ENCODE results near the gene ANKRD2.
A peak's percentile ranks its signal among the peaks of the same experiment; 100 is the strongest.

The ANKRD2 gene

DNA sequence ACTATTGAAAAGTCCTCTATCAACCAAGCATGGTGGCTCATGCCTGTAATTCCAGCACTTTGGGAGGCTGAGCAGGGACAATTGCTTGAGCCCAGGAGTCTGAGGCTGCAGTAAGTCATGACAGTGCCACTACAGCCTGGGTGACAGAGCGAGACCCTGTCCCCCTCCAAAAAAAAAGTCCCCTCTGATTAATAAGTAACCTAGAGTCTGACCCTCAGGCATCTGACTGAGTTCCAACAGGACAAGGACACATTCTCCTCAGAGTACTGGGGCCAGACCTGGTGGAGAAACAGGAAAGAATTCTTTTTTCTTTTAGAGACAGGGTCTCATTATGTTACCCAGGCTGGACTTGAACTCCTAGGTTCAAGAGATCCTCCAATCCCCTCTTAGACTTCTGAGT, 50.7 kb downstream of the ANKRD2 start:
- Histone ChIP-seq H3K36me3 (ENCODE audit: insufficient read depth, low read length) (no peaks in the 10 kb centered on the region), H3K27me3 (ENCODE audit: insufficient read depth, low read length) (no peaks in the 10 kb centered on the region), H2AFZ (ENCODE audit: low read length, unreplicated experiment) (no peak overlapping the region), H3K4me3 (ENCODE audit: low read depth, low read length) (no peak overlapping the region), H3K27ac (ENCODE audit: low read depth, low read length) (no peak overlapping the region), H3K79me2 (ENCODE audit: control insufficient read depth, insufficient read depth, low read length, unreplicated experiment) (no peaks in the 10 kb centered on the region), H3K4me1 (ENCODE audit: control insufficient read depth, insufficient read depth, low read length, unreplicated experiment) (no peaks in the 10 kb centered on the region)

- no peaks in the 10 kb centered on the region for H3K36me3 ChIP-seq (ENCODE audit: insufficient read depth, low read length)
- no peaks in the 10 kb centered on the region for H3K79me2 ChIP-seq (ENCODE audit: control insufficient read depth, insufficient read depth, low read length, unreplicated experiment)
- no peak overlapping the region for H3K4me3 ChIP-seq (ENCODE audit: low read depth, low read length)
- no peaks in the 10 kb centered on the region for H3K27me3 ChIP-seq (ENCODE audit: insufficient read depth, low read length)
- no peaks in the 10 kb centered on the region for H3K4me1 ChIP-seq (ENCODE audit: control insufficient read depth, insufficient read depth, low read length, unreplicated experiment)
- no peak overlapping the region for H3K27ac ChIP-seq (ENCODE audit: low read depth, low read length)
- no peak overlapping the region for H2AFZ ChIP-seq (ENCODE audit: low read length, unreplicated experiment)
These were observed 55.2 kb downstream of the ANKRD2 start for GRCh38 chr10:97627731-97628130.

- Histone ChIP-seq H2AFZ (ENCODE audit: low read length, unreplicated experiment) (no peak overlapping the region), H3K36me3 (ENCODE audit: insufficient read depth, low read length) (no peaks in the 10 kb centered on the region), H3K27me3 (ENCODE audit: insufficient read depth, low read length) (no peaks in the 10 kb centered on the region), H3K4me1 (ENCODE audit: control insufficient read depth, insufficient read depth, low read length, unreplicated experiment) (no peaks in the 10 kb centered on the region), H3K79me2 (ENCODE audit: control insufficient read depth, insufficient read depth, low read length, unreplicated experiment) (no peaks in the 10 kb centered on the region), H3K4me3 (ENCODE audit: low read depth, low read length) (no peak overlapping the region), H3K27ac (ENCODE audit: low read depth, low read length) (no peak overlapping the region)
These were observed 55.6 kb downstream of the ANKRD2 start for GRCh38 chr10:97628228-97628627.

DNA sequence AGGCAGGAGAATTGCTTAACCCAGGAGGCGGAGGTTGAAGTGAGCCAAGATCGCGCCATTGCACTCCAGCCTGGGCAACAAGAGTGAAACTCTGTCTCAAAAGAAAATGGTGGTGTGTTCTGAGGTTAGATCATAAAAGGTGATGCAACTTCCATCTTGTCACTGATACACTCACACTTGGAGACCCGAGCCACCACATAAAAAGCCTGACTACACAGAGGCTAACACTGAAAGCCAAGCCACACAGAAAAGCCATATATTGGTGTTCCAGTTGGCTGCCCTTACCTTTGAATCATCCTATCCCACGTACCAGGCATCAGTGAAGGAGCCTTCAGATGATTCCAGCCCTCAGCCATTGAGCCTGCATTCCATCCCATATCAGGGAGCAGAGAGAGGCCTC, 56.7 kb downstream of the ANKRD2 start:
- H2AFZ ChIP-seq (ENCODE audit: low read length, unreplicated experiment) = no peak overlapping the region
- H3K4me1 ChIP-seq (ENCODE audit: control insufficient read depth, insufficient read depth, low read length, unreplicated experiment) = no peaks in the 10 kb centered on the region
- H3K79me2 ChIP-seq (ENCODE audit: control insufficient read depth, insufficient read depth, low read length, unreplicated experiment) = no peaks in the 10 kb centered on the region
- H3K27me3 ChIP-seq (ENCODE audit: insufficient read depth, low read length) = no peaks in the 10 kb centered on the region
- H3K27ac ChIP-seq (ENCODE audit: low read depth, low read length) = no peak overlapping the region
- H3K4me3 ChIP-seq (ENCODE audit: low read depth, low read length) = no peak overlapping the region
- no peaks in the 10 kb centered on the region for H3K36me3 ChIP-seq (ENCODE audit: insufficient read depth, low read length)

DNA sequence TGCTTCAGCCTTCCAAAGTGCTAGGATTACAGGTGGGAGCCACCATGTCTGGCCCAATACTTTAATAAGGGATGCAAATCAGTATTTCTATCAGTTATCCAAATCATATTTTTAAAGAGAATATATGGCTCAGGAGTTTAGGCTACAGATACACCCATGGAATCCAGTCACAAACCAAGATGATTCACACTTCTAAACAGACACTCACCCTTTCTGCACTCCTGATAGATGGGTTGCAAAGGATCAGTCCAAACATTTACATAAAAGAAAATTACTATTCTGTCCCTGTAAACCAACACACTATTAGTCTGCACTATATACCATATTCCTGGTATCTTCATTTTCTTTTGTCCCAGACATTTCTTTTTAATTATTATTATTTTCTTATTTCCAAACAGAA, 58.5 kb downstream of the ANKRD2 start:
- Histone ChIP-seq H3K27me3 (ENCODE audit: insufficient read depth, low read length) (no peaks in the 10 kb centered on the region), H3K79me2 (ENCODE audit: control insufficient read depth, insufficient read depth, low read length, unreplicated experiment) (no peaks in the 10 kb centered on the region), H3K4me3 (ENCODE audit: low read depth, low read length) (no peak overlapping the region), H2AFZ (ENCODE audit: low read length, unreplicated experiment) (no peak overlapping the region), H3K36me3 (ENCODE audit: insufficient read depth, low read length) (no peaks in the 10 kb centered on the region), H3K27ac (ENCODE audit: low read depth, low read length) (no peak overlapping the region), H3K4me1 (ENCODE audit: control insufficient read depth, insufficient read depth, low read length, unreplicated experiment) (no peaks in the 10 kb centered on the region)

DNA sequence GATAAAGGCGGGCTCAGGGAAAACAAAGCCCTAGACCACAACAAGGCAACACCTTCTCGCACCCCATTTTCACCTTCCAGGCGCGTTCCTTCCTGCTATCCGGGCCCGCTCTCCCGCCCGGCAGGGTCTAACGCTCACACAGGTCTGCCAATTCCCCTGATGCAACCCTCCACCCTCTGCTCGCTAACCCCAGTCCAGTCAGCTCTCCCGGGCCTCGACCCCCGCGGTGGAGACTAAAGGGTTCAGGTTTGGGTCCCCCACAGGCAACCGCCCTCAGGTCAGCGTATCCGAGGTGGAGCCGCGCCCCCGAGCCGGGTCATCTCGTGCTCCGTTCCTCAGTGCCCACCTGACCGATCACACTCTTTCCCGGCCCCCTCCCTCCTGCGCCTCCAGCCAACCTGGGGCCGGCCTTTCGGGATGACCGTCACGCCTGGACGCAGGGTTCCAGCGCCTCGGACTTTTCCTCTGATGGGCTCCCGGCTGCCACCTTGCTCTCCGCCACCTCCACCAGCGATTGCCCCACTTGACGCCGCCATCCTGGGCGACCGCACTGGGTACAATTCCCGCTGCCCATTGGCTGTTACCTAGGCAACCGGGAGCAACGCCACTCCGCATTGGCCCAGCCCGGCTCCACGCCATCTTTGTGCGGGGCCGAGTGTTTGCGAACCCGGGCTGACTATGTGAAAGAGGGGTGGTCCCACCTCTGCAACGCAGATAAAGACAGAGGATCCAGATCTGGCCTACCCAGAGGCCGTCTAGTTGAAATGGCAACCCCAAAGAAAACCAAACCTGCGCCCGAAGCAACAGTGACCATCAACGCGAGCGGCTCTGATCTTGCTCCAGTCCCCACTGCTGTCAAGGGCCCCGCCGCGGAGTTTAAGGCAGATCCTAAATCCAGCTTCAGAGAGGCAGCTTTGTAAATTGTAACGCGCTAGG, 60.6 kb downstream of the ANKRD2 start, which contains the start of gene MORN4:
TSS of gene MORN4 (minus strand) at position 552 of the 936 bp plus-strand sequence. CDS start 13,847 bp downstream, outside the sequence.
- Histone ChIP-seq H3K27me3 (ENCODE audit: insufficient read depth, low read length) (no peaks in the 10 kb centered on the region), H3K27ac (ENCODE audit: low read depth, low read length) (no peak within 1 kb of the TSS)

More for the DNA sequence above, 60.6 kb downstream of the ANKRD2 start, which contains the start of gene MORN4:
- Histone ChIP-seq H3K4me3 (ENCODE audit: low read depth, low read length) (peak within 1 kb of the TSS; percentile 93), H2AFZ (ENCODE audit: low read length, unreplicated experiment) (peak within 1 kb of the TSS; percentile 94), H3K4me1 (ENCODE audit: control insufficient read depth, insufficient read depth, low read length, unreplicated experiment) (no peaks in the 10 kb centered on the region), H3K36me3 (ENCODE audit: insufficient read depth, low read length) (no peaks in the 10 kb centered on the region), H3K79me2 (ENCODE audit: control insufficient read depth, insufficient read depth, low read length, unreplicated experiment) (no peaks in the 10 kb centered on the region)
